HG02852 (cell line): ENCODE results near the gene SLX4IP.

Experiments used
- ATAC-seq: cut with Tn5 transposase; IDR thresholded peaks from one replicate; pipeline ENCODE4 v1.9.1; 2021; ENCODE audit warnings: mild to moderate bottlenecking, moderate library complexity; ENCODE audit not compliant: unreplicated experiment

SLX4IP gene

DNA sequence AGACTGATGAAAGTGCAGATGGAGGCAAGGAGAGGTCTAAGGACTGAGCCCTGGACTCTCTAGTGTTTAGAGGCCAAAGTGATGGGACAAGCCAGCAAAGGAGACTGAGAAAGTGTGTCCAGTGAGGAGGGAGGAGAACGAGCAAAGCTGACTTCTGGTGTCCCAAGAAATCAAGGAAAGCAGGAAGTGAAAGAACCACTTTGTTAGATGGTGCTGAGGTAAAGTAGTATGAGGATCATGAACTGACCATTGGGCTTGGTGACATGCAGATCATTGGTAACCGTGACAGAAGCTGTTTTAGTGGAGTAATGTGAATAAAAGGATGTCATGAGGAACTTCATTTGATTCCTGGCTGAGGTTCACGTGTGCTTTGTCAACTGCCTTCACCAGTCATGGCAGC is 108.4 kb downstream of the SLX4IP start:
- ATAC-seq, result no peak

DNA sequence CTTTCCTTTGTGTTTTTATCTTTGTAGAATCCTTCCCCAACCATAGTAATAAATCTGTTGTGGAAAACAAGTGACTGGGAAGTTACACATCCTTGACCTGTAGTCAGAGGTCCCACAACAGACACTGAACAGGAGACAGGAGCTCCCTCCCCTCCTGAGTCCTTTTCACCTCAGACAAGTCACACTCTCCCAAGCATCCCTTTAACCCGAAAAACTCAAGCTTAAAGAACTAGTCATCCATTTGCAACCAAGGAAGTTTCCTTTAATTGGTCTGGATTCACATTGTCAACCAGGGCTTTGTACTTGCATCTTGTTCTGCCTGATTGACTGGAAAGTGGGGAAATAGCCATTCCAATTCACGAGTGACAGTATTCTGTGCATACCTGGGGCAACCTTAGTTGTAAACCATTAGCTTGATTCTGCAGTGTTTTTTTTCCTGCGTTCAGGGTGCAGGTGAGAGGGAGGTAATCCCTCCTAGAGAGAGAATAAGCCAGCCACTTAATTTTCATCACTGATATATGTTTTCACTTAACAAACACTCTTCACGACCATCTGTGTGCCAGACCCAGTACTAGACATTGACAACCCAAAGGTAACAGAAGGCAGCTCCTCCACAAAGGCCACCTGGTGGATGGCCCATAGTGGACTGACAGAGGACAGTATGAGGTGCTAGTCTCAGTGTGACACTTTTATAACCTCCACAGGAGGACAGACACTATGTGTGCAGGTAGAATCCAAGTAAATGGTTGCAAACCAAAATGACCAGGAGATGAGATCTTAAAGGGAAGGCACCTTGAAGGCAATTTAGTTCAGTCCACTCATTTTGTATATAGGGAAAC is 112.4 kb downstream of the SLX4IP start:
- ATAC-seq, result no peak

DNA sequence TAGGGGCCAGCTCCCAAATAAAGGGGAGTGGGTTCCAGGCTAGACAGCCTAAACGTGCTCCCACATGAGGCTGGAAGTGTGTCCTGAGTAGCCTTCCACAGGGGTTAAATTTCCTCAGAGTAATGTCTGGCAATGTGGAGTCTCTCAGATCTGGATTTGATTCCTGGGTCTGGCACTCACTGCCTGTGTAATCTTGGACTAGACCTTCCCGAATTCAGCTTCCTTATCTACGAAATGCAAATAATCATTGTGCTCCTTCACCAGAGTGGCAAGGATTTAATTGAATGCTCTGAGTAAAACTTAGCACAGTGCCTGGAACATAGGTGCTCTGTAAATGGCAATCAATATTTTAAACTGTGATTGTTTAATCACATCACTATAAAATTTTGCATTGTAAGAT is 114.4 kb downstream of the SLX4IP start:
- ATAC-seq, result no peak

DNA sequence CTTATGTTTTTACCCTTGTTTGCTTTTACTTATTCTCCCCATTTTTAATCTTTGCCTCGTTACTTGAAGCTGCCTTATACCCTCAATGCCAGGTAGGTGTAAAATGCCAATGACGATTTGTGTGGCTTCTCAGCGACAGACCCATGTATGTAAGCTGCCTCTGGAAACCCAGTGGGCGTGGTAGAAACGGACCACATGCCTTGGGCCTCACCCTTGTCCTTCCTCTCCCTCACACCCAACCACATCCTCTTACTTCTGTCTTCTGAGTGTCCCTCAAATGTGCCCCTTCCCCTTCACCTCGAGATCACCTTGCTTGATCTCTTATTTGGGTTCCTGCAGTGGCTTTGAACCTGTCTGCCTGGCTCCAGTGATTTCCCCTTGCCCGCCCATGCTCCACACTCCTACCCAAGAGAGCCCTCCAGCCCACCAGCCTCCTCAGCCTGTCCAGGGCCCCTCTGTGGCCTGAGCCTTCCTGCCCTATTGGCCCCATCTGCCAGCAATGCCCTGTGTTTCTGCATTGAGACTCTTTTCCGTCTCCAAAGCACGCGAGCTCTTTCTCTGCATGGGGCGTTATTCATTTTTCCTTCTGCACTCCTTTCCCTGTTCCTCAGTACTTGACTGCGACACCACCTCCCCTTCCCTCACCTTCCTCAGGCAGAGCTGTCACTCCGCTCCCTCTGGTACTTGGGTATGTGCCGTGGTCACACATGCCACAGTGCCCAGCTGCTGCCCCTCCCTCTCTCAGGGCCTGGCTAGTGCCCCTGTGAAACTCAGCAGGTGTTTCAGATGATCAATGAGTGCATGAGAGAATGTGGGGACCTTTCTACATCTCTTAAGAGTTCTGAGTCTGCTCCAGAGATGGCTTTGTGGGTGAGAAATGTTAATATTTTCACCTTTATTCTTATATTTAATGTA is 115.4 kb downstream of the SLX4IP start:
- ATAC-seq, result no peak

DNA sequence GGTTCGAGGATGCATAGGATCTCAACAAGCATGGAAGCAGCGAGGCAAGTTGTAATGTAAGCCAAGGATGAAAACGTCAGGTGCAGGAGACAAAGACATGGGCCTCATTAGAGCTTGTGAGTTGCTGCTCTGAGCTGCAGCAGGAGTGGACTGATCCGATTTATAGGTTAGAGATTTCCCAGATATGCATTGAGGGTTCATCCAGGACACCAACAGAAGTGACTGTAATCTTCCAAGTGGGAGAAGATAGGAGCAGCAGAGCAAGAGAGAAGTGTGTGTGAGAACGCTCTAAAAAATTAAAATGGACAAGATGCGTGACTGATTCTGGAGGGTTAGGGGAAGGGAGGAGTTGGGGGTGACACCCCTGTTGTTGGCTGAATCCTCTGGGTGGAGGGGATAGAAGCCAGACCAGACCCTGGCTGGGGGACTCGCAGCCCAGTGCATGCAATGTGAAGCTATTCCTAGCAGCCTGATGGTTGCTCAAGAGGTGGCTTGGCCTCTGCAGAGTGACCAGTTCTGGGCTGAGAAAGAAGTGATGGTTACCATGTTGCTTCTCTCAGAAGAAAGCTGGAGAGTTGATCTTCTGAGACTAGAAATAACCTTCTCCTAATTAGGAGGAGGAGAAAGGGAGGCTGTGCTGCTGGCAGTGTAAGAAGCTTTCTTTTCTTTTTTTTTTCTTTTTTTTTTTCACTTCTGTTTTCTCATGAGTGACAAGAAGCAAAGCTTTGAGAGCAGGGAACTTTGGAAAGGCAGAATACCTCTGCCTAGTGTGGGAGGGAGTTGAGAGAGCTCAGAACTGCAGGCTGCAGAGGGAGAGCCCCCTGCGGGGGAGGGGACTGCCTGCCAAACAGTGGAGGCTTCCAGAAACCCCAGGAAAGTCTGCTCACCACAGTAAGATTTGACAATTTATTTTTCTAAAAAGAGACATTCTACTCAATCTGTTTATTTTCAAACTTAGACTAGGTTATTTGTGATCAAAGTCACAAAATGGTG is 116.9 kb downstream of the SLX4IP start:
- peak; percentile 78 for ATAC-seq

DNA sequence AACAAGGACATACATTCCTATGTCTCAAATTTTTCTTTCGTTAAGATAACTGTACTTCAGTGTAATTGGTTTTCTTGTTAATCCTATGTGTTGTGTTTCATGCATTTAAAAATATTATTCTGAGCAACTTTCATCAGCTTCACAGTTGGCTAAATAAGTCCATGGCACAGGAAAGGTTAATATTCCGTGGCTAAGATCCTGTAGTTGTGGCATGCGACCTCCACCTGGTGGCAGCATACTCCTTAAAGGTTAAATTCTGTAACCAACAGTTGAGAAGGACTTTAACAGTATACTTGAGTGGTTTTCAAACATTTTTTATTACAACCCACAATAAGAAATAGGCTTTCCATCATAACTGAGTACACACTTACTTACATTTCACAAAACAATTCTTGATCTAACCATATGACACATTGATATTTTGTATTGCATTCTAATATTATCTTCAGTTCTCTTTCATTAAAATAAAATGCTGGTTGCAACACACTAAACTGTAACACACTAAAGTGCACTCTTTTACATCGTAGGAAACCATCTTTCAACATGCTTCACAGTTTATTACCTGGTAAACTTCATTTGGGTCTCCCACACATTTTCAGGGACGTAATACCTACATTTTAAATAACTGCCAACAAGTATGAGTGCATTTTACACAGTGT is 118.3 kb downstream of the SLX4IP start:
- ATAC-seq, result peak; percentile 51

DNA sequence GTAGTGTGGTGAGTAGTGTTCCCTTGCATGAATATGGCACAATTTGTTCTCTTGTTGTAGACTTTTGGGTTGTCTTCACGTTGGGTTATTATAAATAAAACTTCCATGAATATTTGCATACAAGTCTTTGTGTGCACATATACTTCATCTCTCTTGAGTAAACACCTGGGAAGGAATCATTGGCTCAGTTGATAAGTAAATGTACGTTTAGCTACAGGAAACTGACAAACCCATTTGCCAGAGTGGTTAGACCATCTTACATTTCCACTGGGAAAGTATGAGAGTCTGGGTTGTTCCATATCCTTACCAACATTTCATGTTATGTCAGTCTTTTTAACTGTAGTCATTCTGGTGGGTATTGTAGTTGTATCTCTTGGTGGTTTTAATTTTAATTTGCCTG is 119.2 kb downstream of the SLX4IP start:
- no peak for ATAC-seq

DNA sequence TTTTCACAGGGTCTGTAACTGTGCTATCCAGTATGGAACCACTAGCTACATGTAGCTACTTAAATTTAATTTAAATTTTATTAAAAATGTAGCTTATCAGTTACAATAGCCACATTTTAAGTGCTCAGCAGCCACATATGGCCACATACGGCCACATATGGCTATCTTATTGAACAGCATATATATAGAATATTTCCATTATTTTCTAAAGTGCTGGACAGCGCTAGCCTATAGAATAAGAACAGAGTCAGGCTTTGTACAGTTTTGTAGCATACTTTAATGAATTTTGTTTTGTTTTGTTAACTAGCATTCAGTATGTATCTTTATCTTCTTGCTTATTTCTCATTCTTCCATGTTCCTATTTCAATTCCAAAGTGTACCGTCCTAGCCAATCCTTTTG is 120.3 kb downstream of the SLX4IP start:
- ATAC-seq, result no peak

DNA sequence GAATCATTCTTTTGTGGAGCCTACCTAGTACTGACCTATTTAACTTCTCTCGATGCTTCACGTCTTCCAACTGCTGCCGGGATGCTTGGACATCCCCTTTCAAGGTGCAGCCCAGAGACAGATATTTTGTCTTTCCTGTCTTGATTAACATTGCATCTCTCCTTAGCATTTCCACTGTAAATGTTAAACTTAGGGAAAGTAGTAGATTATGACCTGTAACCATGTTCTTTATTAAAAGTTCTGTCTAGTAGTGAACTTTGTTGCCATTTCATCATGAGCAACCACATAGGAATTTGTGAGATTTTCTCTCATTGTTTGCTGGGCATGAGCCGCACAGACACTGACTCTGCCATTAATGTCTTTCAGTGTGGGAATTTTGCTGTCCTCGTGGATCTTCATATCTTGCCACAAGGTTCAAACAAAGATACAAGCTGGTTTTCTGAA is 120.8 kb downstream of the SLX4IP start:
- ATAC-seq, result no peak

DNA sequence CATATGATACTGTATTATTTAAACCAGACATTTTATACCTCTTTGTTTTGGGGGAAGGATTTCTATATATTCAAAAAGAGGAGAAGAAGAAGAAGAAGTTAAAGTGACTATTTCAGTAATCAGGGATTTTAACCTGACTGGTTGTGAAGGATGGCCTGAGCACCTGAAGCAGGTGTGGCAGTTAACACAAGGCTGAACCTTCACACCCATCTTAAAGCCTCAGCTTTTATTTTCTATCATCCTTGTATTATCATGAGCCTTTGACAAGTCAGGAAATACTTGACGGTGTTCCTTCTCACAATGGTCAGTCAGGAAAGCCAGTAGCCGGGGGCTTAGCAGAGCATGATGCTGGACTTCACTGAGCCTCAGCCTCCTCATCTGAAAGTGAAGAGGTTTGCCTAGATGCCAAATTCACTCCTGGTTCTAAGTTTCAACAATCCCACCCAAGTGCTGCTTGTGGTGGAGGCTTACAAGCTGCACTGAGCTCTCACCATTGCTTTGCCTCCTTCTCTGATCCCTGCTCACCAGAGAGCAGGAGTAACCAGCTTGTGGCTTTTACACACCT is 121.5 kb downstream of the SLX4IP start:
- no peak for ATAC-seq

DNA sequence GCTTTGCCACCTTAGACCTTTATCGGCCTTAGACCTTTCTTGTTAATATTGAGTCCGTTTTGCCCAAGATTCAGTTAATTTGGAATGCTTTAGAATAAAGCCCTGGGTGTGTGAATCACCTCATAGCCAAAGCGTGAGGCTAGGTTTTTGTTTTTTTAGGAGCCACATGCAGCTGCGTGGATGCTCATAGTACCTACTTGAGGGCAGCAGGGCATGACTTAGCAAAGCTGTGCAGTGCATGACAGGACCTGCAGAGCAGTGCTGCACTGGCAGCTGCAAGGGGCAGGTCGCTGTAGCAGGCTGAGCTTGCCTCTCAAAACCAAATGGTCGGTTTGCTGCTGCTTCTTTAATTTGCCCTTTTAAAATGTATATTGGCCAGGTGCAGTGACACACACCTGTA is 122.6 kb downstream of the SLX4IP start:
- ATAC-seq, result no peak

DNA sequence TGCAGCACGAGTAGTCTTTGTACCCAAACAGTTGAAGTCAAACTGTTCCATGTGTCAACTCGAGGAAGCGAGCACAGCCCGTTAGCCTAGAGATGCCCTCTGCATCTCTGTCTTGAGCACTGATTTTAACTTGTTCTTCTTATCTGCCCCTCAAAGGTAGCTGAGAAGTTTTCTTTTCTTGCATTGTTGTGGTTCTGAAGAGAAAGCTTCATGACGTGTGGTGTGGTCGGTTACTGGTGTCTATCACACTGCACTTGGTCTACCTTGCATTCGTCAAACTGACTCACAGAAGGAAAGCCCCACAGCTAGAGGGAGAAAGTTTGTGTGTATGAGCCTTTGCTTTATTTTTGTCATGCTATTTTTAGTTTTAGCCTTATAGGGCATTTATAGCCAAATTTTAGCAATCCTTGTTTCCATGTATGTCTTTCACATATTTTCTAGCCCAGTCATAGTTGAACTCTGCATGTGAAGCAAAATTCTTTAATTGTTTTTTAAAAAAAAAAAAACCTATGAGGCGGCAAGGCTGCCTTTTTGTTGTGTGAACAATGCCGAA is 123.6 kb downstream of the SLX4IP start:
- ATAC-seq, result peak; percentile 96

DNA sequence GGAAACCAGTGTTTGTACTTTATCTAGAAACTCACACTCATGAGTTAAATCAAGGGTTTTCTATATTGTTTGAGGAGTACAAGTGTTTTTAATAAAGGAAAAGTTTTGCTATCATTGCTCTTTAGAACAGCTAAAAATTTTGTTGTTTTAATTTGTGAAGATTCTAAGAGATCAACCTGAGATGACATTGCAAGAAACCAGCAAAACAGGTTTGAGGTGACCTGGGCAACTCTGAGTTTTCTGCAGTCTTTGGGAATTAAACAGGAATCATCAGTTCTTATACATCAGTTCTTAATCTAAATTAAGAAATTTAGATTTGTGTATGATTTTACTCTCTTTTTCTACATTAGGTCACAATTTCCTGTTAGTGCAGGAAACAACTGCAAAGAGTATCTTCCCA is 124.2 kb downstream of the SLX4IP start:
- ATAC-seq, result no peak

DNA sequence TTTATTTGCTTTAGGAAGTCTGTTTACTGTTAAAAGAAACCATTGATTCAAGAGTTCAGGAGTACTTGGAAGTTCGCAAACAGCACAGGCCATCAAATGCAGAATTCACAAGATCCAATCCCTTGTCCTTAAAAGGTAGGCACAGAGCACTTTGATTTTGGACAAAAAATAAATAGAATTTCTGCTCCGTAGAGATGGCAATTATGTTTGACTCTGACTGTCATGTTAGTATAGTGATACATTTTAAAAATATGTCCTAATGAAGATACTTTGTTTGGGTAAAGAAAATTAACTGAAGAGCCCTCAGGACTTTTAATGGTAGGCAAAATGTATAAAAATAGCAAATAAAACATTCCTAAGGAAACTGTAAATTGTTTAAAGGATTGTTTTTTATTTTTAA is 125.6 kb downstream of the SLX4IP start:
- no peak for ATAC-seq

DNA sequence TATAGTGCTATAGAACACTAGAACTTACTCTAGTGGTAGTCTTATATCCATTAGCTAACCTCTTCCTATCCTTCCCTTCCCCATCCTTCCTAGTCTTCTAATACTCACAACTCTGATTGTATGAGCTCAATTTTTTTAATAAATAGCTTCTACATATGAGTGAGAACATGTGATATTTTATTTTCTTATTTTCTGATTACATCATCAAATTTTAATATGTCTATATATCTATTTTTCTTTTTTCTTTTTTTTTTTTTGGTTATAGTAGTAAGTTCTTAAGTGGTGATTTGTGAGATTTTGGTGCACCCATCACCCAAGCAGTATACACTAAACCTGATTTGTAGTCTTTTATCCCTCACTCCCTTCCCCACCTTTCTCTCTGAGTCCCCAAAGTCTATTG is 126.2 kb downstream of the SLX4IP start:
- ATAC-seq, result no peak

DNA sequence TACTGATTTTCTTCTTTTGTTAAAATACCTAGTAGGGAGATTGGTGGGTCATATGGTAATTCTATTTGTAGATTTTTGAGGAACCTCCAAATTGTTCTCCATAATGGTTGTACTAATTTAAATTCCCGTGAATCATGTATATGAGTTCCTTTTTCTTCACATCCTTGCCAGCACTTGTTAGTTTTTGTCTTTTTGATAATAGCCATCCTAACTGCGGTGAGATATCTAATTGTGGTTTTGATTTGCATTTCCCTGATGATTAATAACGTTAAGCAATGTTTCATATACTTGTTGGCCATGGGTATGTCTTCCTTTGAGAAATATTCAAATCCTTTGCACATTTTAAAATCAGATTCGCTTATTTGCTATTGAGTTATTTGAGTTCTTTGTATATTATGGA is 127.8 kb downstream of the SLX4IP start:
- no peak for ATAC-seq

DNA sequence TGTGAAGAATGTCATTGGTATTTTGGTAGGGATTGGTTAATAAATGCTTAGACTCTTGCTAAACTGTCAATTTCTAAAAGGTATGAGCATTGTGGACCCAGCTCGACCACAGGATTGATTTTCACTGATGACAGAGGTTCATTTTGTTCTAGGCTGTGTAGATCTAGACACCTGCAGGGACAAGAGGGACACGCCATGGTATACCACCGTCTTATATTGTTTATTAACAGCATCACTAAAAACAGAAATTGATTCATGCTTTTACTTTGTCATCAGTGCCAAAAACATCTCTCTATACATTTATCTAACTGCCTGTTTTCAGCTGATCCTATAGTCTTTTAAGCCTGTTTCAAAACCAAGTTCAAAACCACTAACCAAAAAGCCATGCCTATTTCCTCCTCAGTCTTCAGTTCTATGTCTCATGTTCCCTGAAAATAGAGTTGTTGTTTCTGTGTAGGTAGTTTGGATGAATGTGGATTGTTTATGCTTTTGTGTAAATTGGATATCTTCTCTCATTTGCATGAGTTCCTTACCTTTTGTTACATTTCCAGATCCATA is 128.9 kb downstream of the SLX4IP start:
- no peak for ATAC-seq

DNA sequence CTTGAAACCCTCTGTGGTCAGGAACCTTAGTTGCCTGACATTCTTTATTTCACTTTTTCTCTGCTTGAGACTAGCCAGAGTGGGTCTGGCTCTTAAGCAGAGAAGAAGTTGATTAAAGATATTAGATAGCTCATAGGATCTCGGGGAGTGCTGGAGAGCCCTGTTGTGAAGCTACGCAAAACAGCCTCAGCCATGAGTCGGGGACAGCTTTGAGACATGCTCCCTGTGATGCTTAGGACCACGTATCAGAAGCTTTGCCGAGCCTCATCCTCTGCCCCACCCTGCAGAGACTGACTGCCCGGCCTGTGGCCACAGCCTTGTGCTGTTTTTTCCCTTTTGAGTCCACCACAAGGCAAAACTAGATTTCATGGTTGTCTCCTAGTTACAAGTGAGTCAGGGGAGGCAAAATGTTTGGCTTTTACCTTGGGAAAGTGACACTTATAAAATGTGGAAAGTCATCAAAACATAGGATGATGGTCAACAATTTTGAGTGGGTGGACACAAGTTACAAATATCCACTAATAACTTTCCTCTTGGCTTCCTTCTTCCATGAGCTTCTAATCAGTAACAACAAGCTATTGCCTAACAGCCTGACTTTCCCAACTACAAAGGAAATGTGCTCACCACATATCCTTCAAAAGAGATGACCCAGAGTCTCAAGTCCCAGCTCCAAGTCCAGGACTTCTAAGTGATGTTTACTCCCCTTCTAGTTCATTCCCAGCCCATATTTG is 130.3 kb downstream of the SLX4IP start:
- ATAC-seq, result no peak
